NCI-H1436 treated with DMSO at 0.1 percent for 48 hours (cell line): Measurements from ENCODE around the gene PAIP1.
"Not testable (repeated sequence)": the region's sequence is repeated elsewhere in the genome, so short reads cannot be mapped to it uniquely, and the experiment has no call there.

Experiments used
- DNase-seq: peaks from one replicate; lab custom pipeline; 2025; lab: John Stamatoyannopoulos, UW

PAIP1 gene

DNA sequence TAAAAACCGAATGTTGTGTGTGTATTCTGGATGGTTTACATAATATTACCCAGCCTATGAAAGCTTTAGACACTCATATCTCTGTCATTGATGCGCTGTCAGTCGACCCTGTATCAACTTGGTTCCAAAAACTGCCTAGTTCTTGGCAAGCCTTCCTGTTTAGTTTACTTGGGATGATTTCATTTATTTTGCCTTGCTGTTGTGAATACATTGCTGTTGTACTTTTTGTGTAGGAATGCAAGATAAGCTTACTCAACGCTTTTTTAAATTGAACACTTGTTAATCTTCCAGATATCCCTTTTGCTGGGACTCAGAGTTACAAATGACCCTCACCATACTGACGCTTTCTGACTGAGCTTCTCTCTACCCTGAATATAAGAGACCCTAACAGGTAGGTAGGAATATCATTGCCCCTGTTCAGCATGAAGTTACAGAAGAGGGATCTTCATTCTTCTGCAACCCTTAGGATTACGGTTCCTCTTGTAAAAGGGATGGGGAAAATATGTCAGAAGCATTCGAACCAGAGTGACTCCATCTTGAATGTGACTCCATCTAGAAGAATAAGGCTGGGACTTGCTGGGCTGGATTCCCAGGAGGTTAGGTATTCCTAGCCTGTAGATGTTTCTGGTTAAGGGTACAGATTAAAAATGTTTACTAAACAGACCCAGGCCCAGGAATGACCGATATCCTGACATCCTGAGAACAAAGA, 13.7 kb upstream of the PAIP1 start:
- no peak for DNase-seq

DNA sequence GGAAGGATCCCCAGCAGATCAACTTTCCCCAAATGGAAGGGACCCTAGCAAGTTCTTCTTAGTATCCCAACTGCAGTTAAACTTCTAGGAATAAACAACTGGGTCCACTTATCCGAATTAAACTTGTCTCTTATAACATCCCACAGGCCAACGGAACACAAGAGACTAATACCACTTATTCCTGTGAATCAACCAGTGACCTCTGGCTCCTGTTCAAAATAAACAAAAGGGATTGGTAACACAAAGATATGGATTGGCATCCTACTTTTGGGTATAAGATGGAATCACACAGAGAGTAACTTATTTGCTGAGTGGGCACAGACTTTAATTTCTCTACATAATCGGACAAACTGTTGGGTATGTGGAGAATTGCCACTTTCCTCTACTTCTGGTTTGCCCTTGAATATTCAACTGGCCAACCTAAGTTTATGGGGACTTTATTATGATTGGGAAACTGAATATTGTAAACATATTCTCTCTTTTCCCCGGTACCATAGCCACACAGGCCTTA, 12.4 kb upstream of the PAIP1 start:
- no peak for DNase-seq

DNA sequence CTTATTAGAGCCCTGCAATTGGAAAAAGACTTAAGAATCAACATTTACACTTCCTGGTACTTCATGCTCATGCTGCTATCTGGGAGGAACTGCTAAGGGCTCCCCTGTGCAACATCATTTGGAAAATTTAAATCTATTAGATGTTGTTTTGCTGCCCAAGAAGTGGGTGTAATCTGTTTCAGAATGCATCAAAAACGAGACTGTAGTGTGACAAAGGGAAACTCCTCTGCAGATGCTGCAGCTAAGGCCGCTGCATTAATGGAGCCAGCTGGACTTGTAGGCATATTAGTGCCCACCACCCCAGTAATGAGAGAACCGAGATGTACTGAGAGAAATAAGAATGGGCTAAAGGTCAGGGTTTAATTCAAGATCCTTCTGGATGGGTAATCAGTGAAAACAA, 11.1 kb upstream of the PAIP1 start:
- DNase-seq = no peak

GRCh38 chr5:43565043-43565442, 8.2 kb upstream of the PAIP1 start:
- DNase-seq = no peak

DNA sequence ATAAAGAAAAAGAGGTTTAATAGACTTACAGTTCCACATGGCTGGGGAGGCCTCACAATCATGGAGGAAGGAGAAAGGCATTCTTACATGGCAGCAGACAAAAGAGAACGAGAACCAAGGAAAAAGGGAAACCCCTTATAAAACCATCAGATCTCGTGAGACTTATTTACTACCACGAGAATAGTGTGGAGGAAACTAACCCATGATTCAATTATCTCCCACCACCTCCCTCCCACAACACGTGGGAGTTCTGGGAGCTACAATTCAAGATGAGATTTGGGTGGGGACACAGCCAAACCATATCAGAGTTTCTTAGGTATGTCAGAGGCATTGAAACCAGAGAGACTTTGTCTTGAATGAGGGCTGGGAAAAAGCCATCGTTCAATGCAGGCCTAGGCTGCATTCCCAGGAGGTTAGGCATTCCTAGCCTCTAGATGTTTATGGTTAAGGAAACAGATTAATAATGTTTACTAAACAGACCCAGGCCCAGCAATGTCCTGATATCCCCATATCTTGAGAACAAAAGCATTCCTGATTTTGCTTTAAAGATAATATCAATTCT, 7.5 kb upstream of the PAIP1 start:
- DNase-seq = no peak

DNA sequence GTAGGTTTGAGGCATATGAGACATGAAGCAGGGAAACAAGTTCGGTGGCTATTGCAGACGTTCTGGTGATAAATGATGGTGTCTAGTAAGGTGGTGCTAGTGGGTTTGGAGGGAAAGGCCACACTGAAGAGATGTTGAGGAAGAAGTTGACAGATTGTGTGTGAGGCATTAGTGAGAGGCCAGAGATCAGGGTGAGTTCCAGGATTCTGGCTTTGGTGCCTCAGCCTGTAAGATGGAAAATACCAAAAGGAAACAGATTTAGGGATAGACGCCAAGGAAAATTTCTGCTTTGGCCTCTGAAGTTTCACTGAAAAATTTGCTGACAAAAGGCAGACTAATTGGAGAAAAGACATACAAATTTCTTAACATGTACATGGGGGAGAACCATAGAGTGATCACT, 6.4 kb upstream of the PAIP1 start:
- no peak for DNase-seq

DNA sequence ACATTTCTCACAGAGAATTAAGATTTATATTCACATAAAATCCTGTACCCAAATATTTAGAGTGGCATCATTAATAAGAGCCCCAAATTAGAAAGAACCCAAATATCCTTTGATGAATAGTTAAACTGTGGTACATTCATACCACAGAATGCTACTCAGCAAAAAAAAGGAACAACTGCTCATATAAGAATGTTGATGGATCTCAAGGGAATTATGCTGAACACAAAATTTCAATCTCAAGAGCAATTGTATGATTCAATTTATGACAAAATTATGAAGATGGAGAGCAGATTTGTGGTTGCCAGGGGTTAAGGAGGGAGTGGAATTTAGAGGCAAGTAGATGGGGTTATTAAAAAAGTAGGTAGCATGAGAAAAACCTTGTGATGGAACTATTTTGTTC, 4.5 kb upstream of the PAIP1 start:
- no peak for DNase-seq

- no peak for DNase-seq
Observed at GRCh38 chr5:43560128-43560527, 3.3 kb upstream of the PAIP1 start.

DNA sequence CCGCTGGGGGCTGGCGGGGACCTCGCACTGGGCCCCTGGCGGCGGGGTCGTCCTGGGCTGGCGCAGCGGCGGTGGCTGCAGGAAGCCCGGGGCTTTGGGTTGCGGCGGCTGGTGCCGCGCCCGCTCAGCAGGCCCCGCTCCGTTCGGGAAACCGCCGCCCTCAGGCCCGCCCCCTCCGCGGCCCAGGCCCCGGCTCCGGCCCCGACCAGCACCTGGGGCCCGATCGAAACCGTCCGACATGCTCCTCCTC, 345 bp downstream of the PAIP1 start:
- not testable (repeated sequence) for DNase-seq

GRCh38 chr5:43555895-43556606, 826 bp downstream of the PAIP1 start:
- no peak for DNase-seq

- DNase-seq = no peak
Observed at GRCh38 chr5:43554497-43554896, 2.4 kb downstream of the PAIP1 start.

- DNase-seq = no peak
Observed at GRCh38 chr5:43553381-43553780, 3.5 kb downstream of the PAIP1 start.

- DNase-seq = no peak
Observed at GRCh38 chr5:43551731-43552130, 5.1 kb downstream of the PAIP1 start.

- DNase-seq = not testable (repeated sequence)
Observed at GRCh38 chr5:43549272-43549671, 7.6 kb downstream of the PAIP1 start.

DNA sequence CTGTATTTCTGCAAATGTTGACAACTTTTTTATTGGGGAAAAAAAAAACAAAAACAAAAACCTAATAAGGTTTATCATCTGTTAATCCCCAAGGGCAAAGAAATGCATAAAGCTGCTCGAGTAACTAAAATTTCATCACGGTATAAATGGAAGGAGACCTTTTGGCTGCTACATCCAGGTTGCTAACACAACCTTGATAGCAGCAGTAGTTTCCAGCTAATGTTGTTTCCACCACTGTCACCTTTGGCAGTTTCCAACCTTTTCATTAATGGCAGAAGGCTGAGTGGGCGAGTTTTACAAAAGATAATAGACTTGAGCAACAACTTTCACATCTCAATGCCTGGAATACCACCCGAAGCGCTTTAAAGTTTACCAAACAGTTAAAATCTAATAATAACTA, 8.5 kb downstream of the PAIP1 start:
- DNase-seq = no peak

DNA sequence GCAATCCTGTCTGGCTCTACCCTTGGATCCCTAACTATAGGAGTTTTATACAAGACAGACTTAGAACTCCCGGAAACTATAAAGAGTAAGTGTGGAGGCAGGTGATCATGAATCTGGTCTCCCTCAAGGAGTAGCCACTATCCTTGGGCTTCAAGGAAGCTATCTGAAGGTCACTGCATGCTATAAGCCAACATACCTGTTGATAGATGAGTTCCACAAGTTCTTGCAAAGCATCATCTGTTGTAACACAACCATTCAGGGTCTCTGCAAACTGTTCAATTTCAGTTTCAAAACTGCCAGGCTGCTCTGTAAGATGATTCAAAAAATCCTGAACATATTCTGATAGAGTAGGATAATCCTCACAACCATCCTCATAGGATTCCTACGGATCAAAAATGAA, 9.3 kb downstream of the PAIP1 start:
- DNase-seq = no peak

- no peak for DNase-seq
Observed at GRCh38 chr5:43543434-43543833, 13.4 kb downstream of the PAIP1 start.

DNA sequence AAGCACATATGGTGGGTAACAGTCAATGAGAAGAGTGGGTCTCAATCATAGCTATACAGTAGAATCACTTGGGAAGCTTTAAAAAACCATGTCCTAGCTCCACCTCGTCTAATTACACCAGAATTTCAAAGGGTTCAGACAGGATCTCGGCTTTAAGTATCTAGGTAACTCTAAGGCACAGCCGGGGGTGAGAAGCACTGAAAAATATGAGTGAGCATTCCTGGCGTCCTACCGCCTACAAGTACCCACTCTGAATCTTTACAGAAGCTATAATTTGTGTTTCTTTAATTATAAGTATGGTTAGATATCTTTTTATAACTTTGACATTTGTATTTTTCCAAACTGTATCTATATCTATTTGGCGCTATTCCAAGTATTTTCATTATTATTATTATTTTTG, 16.1 kb downstream of the PAIP1 start:
- no peak for DNase-seq

- no peak for DNase-seq
Observed at GRCh38 chr5:43536972-43537371, 19.9 kb downstream of the PAIP1 start.

- DNase-seq = no peak
Observed at GRCh38 chr5:43533646-43534045, 23.2 kb downstream of the PAIP1 start.

DNA sequence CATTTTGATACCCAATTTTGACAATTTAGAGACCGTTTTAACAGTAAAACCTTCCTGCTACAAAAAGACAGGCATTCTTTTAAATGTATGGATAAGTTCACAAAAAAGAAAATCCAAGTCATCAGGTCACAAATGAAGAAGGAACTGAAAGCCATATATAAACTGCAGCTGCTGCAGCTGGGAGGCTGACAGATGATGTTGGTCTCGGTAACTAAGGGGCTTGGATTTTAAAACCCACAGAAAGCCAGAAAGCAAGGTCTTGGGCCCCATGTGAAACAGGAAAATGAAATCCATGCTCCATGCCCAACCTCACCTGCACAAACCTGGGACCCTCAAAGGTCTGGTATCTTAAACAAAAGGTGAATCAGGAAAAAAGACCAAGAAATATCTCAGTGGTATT, 26.2 kb downstream of the PAIP1 start:
- no peak for DNase-seq

- DNase-seq = no peak
Observed at GRCh38 chr5:43523662-43524072, 33.2 kb downstream of the PAIP1 start.

GRCh38 chr5:43520615-43521014, 36.3 kb downstream of the PAIP1 start:
- no peak for DNase-seq

- DNase-seq = no peak
Observed at GRCh38 chr5:43515678-43516048, 41.2 kb downstream of the PAIP1 start.
